Mononuclear cell (primary cell): Measurements from ENCODE around the gene ZNF556. TPM values are rescaled to one million over a fixed set of nuclear protein-coding genes. Genes with fewer than 3 reads are reported as not detected.

Experiments used
- H3K27me3 ChIP-seq: 2 replicates; pipeline ENCODE4 v1.6.0; 2011; ENCODE audit warnings: low read length, control low read depth; ENCODE audit not compliant: insufficient read depth
- H3K4me1 ChIP-seq: 2 replicates; pipeline ENCODE4 v1.5.1; 2011; ENCODE audit warnings: mild to moderate bottlenecking, low read length, control low read depth; ENCODE audit not compliant: insufficient read depth
- H3K4me3 ChIP-seq: 2 replicates; pipeline ENCODE4 v1.5.1; 2011; ENCODE audit warnings: mild to moderate bottlenecking, low read length, moderate library complexity
- H3K9me3 ChIP-seq: 2 replicates; pipeline ENCODE4 v1.5.1; 2011; ENCODE audit warnings: low read depth, mild to moderate bottlenecking, control low read depth, low read length
- total RNA-seq: library from RNA; depleted of rRNA; stranded (reverse); fragments of >200 nt; gene quantifications from one replicate; pipeline ENCODE4 v1.2.3, GENCODE V29; 2012

ZNF556 gene
- total RNA-seq, result not detected

DNA sequence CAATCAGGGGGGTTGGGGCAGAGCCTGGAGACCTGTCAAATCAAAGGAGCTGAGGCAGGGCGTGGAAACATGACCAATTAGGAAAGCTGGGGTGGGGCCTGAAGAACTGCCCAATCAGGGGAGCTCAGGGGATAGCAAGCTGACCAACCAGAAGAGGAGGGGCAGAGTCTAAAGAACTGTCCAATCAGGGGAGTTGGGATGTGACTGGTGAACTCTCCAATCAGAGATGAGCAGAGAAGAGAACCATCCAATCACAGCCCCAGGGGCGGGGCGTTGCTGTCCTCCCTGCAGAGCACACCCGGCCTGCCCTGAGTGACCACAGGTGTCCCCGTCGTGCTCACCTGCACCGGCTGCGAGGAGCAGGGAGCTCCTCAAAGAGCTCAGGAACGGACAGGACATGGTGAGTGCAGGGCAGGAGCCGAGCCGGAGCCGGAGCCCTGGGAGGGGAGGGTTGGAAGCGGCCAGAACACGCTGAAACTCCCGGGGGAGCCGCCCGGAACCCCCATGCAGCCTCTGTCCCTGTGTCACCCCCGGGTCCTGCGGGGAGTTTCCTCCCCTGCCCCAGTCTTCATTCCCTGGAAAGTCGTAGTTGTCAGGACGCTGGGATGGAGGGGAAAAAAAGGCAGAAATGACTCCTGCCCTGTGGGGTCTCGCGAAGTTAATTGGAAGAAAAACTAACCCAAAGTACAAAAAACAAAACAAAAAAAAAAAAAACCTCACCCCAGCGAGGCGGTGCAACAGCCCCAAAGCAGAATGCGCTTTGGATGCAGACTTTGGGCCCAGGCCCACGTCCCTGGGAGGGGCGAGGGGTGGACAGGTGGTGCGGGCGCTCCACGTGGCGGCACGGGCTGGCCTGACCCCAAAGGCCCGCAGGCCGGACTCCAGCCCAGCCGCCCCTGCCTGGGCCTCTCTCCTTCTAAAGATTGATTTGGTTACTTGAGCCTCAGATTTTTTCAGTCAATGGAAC, at the start of gene ZNF556:
ZNF556 (plus strand) TSS at position 311 of the 967 bp plus-strand sequence; CDS start at position 398, 87 bp downstream.
- Histone ChIP-seq H3K27me3 (no peaks in the 10 kb centered on the region), H3K4me3 (no peak within 1 kb of the TSS), H3K9me3 (no peaks in the 10 kb centered on the region), H3K4me1 (no peaks in the 10 kb centered on the region)

DNA sequence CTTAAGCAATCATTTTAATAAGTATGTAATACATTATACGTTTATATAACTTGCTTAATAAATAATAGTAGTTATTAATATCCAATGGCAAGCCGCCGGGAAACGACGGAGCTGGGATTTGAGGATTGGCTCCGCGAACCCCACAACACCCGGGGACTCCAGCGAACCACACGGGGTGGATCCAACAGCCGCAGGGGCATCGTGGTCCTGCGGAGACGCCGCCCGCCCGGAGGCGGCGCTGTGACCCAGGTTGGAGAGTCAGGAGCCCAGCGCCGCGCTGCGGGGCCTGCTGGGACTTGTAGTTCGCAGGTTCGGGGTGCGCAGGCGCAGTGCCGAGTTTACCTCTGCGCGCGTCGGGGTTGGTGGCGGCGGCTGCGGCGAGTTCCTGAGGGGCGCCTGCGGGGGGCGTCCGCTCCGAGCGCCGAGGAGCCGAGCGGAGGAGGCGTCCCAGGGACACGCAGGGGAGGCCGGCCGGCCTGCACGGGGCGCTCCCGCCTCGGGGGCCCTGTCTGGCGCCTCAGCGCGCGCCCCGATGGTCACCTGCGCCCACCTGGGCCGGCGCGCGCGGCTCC, 47.5 kb upstream of the ZNF556 start, which contains the start of gene ZNF554:
ZNF554 (plus strand) TSS at position 329 of the 572 bp plus-strand sequence; CDS start at position 533, 204 bp downstream.
- Histone ChIP-seq H3K4me1 (peaks cover 14% of the 10 kb centered on the region), H3K9me3 (no peaks in the 10 kb centered on the region), H3K27me3 (no peaks in the 10 kb centered on the region), H3K4me3 (peak within 1 kb of the TSS; percentile 61)

DNA sequence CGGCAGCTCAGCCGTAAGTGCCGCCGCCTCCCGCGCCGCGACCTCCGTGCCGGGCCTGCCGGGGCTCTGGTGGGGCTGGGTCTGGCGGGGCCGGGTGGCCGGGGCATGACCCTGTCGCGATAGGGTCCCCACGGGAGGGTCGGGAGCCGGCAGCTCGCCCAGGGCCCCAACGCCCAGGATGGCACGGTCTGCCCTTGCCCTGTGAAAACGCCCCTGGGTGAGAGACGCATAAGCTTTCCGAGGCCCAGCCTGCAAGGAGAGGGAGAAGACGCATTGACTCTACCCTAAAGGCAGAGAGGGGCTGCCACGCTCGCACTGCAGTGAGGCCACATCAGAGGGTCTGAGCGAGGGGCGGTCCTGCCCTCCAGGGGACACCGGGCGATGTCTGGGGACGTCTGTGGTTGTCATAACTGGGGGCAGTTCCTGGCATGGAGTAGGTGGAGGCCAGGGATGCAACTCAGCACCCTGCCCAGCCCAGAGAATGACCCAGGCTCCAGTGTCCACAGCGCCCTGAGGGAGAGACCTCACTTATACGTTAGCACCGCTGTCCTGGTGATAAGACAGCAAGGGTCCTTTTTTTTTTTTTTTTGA, 46.9 kb upstream of the ZNF556 start:
- Histone ChIP-seq H3K4me1 (peaks cover 14% of the 10 kb centered on the region), H3K27me3 (no peaks in the 10 kb centered on the region), H3K4me3 (peak overlapping the region; percentile 61), H3K9me3 (no peaks in the 10 kb centered on the region)

DNA sequence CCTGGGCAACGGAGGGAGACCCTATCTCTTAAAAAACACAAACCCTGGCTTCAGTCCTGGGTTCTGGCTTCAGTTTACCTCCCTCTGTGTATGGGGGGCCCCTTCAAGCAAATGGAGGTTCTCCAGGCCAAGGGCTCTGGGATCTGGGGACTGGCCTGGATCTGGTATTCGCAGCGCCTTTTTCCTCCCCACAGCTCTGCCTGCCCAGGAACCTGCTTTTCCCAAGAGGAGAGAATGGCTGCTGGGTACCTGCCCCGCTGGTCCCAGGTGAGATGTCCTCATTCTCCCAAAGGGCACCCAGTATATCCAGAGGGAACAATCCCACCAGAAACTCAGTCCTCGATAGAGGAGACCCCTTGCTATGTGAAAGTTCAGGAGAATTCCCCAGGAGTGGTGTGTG, 44.3 kb upstream of the ZNF556 start:
- Histone ChIP-seq H3K4me1 (peaks cover 14% of the 10 kb centered on the region), H3K27me3 (no peaks in the 10 kb centered on the region), H3K4me3 (no peak overlapping the region), H3K9me3 (no peaks in the 10 kb centered on the region)

DNA sequence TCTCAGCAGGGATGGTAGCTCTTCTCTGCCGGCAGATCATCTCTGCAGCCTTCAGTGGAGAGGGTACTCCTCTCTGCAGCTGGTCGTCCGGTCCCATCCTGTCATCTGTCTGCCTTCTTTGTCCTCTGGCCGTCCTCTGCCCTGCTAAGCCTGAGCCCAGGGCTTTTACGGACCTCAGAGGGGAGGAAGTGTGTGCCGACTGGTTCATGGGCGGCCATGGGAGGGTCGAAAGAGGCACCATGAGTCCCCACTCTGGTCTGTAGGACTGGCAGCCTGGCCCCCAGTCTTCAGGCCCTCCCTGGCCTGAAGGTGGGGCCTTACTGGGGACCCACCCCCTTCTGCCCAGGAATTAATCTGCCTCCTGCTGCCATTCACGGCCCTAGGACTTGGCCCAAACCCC, 43.5 kb upstream of the ZNF556 start:
- Histone ChIP-seq H3K9me3 (no peaks in the 10 kb centered on the region), H3K27me3 (no peaks in the 10 kb centered on the region), H3K4me3 (no peak overlapping the region), H3K4me1 (peaks cover 14% of the 10 kb centered on the region)

DNA sequence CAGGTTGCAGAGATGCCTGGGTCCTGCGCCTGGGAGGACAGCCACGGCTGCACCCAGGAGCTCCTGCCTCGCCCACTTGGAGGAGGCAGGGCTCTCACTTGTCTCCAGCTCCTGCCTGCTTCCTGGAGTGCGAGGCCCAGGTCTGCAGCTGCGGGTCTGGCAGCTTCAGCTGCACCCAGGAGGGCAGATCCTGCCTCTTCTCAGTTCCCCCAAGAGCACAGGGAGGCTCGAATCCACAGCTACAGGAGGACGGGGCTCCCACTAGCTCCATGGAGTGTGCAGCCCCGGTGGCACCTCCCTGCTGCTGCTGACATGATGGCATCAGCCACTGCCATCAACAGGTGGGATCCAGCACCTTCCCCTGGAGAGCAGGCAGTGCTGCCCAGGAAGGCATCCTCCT, 43.0 kb upstream of the ZNF556 start:
- Histone ChIP-seq H3K9me3 (no peaks in the 10 kb centered on the region), H3K4me1 (peaks cover 14% of the 10 kb centered on the region), H3K27me3 (no peaks in the 10 kb centered on the region), H3K4me3 (no peak overlapping the region)

DNA sequence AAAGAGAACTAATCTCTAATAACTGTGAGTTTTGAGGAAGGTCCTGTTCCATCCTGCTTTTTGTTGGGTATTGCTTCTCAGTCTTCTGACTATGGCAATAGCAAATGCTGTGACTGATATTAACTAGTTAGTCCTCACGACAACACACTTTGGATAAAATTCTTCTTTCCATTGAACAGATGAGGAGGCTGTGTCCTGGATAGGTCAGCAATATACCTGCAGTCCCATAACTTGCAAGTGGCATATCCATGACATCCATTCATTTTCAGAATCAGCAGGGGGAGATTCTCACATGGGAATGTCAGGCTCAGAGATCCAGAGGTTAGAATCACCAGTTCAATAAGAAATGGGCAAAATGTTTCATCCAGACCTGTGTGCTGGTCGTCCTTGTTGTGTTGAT, 40.1 kb upstream of the ZNF556 start:
- Histone ChIP-seq H3K27me3 (no peaks in the 10 kb centered on the region), H3K9me3 (no peaks in the 10 kb centered on the region), H3K4me1 (no peaks in the 10 kb centered on the region), H3K4me3 (no peak overlapping the region)

DNA sequence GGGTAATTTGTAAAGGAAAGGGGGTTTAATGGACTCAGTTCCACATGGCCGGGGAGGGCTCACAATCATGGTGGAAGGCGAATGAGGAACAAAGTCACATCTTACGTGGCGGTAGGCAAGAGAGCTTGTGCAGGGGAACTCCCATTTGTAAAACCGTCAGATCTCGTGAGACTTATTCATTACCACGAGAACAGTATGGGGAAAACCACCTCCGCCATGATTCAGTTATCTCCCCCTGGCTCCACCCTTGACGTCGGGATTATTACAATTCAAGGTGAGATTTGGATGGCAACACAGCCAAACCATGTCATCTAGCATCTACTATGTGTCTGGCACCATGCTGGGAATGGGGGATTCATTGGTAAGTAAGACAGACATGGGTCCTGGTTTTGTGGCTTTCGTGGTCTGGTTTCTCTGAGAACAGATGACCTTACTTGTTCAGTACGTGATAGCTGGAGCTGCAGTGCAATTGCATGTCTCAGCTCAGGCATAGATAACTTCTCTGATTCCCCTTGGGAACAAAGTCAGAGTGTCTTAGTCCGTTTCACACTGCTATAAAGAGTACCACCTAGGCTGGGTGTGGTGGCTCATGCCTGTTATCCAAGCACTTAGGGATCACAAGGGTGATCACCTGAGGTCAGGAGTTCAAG, 39.2 kb upstream of the ZNF556 start:
- Histone ChIP-seq H3K9me3 (peaks cover 9% of the 10 kb centered on the region), H3K27me3 (no peaks in the 10 kb centered on the region)

DNA sequence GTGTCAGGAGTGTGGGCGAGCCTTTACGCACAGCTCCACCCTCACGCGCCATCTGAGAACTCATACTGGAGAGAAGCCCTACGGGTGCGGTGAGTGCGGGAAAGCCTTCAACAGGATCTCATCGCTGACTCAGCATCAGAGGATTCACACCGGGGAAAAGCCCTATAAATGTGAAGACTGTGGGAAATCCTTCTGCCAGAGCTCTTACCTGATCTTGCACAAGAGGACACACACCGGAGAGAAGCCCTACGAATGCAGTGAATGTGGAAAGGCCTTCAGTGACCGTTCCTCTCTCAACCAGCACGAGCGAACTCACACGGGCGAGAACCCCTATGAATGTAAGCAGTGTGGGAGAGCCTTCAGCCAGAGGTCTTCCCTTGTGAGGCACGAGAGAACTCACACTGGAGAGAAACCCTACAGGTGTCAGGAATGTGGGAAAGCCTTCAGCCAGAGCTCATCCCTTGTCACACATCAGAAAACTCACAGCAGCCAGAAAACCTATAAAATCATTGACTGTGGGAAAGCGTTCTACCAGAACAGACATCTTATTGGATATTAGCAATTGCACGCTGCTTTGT, 32.8 kb upstream of the ZNF556 start:
- Histone ChIP-seq H3K4me3 (no peak overlapping the region), H3K9me3 (peaks cover 24% of the 10 kb centered on the region), H3K27me3 (no peaks in the 10 kb centered on the region), H3K4me1 (no peaks in the 10 kb centered on the region)

More for the DNA sequence above, 39.2 kb upstream of the ZNF556 start:
- no peaks in the 10 kb centered on the region for H3K4me1 ChIP-seq
- no peak overlapping the region for H3K4me3 ChIP-seq

DNA sequence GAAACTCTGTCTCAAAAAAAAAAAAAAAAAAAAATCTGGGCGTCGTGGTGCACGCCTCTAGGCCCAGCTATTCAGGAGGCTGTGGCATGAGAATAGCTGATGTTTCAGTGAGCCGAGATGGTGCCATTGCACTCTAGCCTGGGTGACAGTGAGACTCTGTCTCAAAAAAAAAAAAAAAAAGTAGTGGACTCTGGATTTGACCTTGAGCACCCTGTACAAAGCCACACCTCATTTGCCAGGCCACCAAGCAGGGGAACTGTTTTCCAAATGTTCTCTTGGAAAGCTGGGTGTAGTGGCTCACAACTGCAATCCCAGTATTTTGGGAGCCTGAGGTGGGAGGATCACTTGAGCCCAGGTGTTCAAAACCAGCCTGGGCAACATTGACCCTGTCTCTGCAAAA, 29.7 kb upstream of the ZNF556 start:
- peaks cover 20% of the 10 kb centered on the region for H3K9me3 ChIP-seq
- H3K4me3 ChIP-seq, result no peak overlapping the region
- peaks cover 14% of the 10 kb centered on the region for H3K4me1 ChIP-seq
- H3K27me3 ChIP-seq, result no peaks in the 10 kb centered on the region

DNA sequence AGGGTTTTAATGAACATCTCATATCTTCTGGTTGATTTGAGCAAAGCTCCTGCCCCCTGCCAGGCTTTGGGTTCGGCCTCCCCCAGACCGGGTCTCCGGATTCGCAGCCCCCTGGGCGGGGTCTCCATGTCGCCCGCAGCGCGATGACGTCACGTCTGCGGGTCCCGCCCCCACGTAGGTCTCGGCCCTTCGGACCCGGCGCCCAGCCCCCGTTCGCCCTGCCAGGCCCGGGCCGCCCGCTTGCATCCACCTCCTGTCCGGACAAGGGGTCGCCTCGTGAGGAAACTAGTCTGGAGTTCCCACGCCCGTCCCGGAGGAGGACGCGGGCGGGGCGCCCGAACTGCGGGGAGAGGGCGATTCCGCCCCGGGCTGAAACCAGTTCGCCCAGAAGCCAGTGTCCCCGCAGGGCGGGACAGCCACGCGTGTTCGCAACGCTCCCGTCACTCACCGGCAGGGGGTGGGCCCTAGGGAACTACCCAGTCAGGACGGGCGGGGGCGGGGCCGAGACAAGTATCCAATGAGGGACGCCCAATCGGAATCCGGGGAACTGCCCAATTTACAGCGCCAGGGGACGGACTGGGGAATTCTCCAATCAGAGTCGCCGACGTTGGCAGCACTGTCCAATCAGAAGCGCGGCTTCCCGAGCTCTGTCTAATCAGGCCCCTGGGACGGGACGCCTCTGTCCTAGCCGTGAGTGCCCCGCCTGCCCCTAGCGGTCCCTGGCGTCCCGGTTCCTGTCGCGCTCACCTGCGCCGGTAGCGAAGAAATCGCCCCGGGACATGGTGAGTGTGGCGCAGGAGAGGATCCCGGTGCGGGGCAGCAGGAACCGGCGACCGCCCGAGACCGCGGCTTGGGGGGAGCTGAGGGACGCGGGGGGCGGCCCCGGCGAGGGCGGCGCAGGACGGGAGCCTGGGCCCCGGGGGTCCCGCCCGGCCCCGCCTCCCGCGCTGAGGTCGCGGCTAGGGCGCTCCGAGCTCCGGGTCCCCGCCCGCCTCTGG, 26.0 kb upstream of the ZNF556 start, which contains the start of gene ZNF555:
ZNF555 (plus strand) TSS at position 682 of the 998 bp plus-strand sequence; CDS start at position 780, 98 bp downstream.
- no peaks in the 10 kb centered on the region for H3K27me3 ChIP-seq
- H3K4me1 ChIP-seq, result peaks cover 22% of the 10 kb centered on the region
- peak within 1 kb of the TSS; percentile 66 for H3K4me3 ChIP-seq
- no peaks in the 10 kb centered on the region for H3K9me3 ChIP-seq

DNA sequence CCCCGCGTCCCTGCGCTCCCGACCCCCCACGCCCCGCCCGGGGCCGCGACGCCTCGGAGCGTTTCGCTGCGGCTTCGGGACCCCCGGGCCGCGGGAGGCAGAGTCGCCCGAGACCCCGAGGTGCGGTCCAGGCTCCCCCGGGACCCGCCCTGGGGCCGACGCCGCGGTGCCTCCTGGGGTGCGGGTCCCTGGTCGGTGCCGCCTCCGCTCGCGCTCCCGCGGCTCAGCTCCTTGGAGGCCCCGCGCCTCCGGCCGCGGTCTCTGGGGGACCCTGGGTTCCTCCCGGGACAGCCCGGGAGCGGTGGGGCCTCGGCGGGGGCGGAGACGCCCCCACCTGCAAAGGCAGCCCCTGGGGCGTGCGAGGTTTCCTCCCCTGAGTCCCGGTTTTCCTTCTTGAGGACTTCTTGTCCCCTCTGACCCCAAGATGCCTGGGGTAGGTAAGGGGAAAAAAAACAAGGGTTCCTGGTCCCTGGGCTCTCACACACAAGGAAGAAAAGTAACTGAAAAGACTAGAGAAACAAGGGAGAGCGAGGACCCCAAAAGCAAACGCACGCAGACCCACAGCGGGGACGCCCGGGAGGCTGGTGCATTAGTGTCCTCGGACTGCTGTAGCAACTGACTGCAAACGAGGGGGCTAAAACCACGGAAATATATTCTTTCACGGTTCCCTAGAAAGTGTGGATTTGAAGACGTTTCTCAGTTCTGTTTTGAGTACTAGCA, 25.1 kb upstream of the ZNF556 start:
- H3K9me3 ChIP-seq, result no peaks in the 10 kb centered on the region
- H3K4me3 ChIP-seq, result peak overlapping the region; percentile 66
- no peaks in the 10 kb centered on the region for H3K27me3 ChIP-seq

DNA sequence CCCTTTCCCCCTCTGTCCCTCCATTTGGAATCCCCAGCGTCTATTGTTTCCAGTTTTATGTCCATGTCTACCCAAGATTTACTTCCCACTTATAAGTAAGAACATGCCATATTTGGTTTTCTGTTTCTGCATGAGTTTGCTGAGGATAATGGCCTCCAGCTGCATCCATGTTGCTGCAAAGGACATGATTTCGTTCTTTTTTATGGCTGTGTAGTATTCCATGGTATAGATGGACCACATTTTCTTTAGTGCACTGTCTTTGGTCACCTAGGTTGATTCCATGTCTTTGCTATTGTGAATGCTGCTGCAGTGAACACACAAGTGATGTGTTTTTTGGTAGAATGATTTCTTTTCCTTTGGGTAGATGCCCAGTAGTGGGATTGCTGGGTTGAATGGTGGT, 22.0 kb upstream of the ZNF556 start:
- Histone ChIP-seq H3K4me1 (peaks cover 22% of the 10 kb centered on the region), H3K4me3 (no peak overlapping the region), H3K27me3 (no peaks in the 10 kb centered on the region), H3K9me3 (no peaks in the 10 kb centered on the region)

More for the DNA sequence above, 25.1 kb upstream of the ZNF556 start:
- H3K4me1 ChIP-seq, result peaks cover 22% of the 10 kb centered on the region
